ENCODE results near the gene UTY. TPM values are rescaled to one million over a fixed set of nuclear protein-coding genes. Genes with fewer than 3 reads are reported as not detected.
"Not testable (repeated sequence)": the region's sequence is repeated elsewhere in the genome, so short reads cannot be mapped to it uniquely, and the experiment has no call there.

UTY gene
- total RNA-seq, 2 experiments from 2014 or later = 12.7 to 16.1 TPM

GRCh38 chrY:13296176-13296890, 183.5 kb downstream of the UTY start:
- Mint-ChIP-seq H3K9me3 (peaks cover 1% of the 10 kb centered on the region), H3K36me3 (peaks cover 37% of the 10 kb centered on the region), H3K4me1 (no peaks in the 10 kb centered on the region), H3K27me3 (no peaks in the 10 kb centered on the region), H3K27ac (no peak overlapping the region), H3K4me3 (no peak overlapping the region)
- no peak for DNase-seq

DNA sequence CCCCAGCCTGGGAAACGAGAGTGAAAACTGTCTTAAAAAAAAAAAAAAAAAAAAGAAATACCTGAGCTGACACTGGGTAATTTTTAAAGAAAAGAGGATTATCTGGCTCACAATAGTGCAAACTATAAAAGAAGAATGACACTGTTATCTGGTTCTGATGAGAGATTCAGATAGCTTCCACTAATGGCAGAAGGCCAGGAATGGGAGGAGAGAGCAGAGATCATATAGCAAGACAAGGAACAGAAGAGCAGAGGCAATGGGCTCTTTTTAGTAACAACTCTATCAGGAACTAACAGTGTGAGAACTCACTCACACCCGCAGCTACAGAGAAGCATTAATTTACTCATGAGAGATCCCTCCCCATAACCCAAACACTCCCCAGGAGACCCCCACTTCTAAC, 184.8 kb downstream of the UTY start:
- H3K4me1 Mint-ChIP-seq = no peaks in the 10 kb centered on the region
- peaks cover 4% of the 10 kb centered on the region for H3K9me3 Mint-ChIP-seq
- H3K4me3 Mint-ChIP-seq = no peak overlapping the region
- no peak for DNase-seq
- H3K27ac Mint-ChIP-seq = no peak overlapping the region
- H3K27me3 Mint-ChIP-seq = no peaks in the 10 kb centered on the region
- H3K36me3 Mint-ChIP-seq = peaks cover 50% of the 10 kb centered on the region

- Mint-ChIP-seq H3K27ac (no peak overlapping the region), H3K4me1 (no peaks in the 10 kb centered on the region), H3K9me3 (peaks cover 9% of the 10 kb centered on the region), H3K27me3 (no peaks in the 10 kb centered on the region), H3K36me3 (peaks cover 60% of the 10 kb centered on the region), H3K4me3 (no peak overlapping the region)
- DNase-seq = no peak
These were observed 188.6 kb downstream of the UTY start for GRCh38 chrY:13291199-13291598.

GRCh38 chrY:13282151-13283054, 197.4 kb downstream of the UTY start:
- not testable (repeated sequence) for H3K4me1 Mint-ChIP-seq, H3K4me3 Mint-ChIP-seq, H3K9me3 Mint-ChIP-seq, DNase-seq, H3K27me3 Mint-ChIP-seq, H3K27ac Mint-ChIP-seq
- H3K36me3 Mint-ChIP-seq = peaks cover 40% of the 10 kb centered on the region

DNA sequence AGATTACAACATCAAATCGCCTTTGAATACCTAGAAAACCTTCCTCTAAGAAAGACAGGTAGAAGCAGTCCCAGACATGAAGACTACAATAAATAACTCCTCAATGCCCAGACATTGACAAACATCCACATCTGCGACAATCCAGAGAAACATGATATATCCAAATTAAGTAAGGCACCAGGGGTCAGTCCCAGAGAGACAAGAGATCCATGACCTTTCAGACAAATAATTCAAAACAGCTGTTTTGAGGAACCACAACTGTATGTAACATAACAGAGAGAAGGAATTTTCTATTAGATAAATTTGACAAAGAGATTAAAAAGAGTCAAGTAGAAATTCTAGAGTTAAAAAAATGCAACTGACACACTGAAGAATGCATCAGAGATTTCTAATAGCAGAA, 200.3 kb downstream of the UTY start:
- no peak overlapping the region for H3K27ac Mint-ChIP-seq
- no peak for DNase-seq
- peaks cover 36% of the 10 kb centered on the region for H3K36me3 Mint-ChIP-seq
- peaks cover 7% of the 10 kb centered on the region for H3K4me1 Mint-ChIP-seq
- no peaks in the 10 kb centered on the region for H3K27me3 Mint-ChIP-seq
- no peak overlapping the region for H3K4me3 Mint-ChIP-seq
- no peaks in the 10 kb centered on the region for H3K9me3 Mint-ChIP-seq

DNA sequence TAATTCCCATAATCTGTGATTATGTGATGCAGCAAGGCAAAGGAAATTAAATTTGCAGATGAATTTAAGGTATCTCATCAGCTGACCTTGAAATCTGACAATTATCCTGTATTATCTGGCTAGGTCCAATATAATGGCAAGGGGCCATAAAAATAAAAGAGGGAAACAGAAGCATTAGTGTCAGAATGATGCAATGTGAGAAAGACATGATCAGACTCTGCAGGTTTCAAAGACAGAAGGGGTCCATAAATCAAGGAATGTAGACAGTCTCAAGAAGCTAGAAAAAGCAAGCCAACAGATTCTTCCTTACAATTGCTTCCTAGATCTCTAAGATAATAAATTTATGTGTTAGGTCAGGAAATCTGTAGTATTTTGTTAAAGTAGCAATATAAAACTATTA, 208.1 kb downstream of the UTY start:
- H3K36me3 Mint-ChIP-seq = peaks cover 39% of the 10 kb centered on the region
- H3K4me1 Mint-ChIP-seq = peaks cover 3% of the 10 kb centered on the region
- no peaks in the 10 kb centered on the region for H3K27me3 Mint-ChIP-seq
- DNase-seq = no peak
- H3K4me3 Mint-ChIP-seq = no peak overlapping the region
- H3K9me3 Mint-ChIP-seq = peaks cover 8% of the 10 kb centered on the region
- H3K27ac Mint-ChIP-seq = no peak overlapping the region

DNA sequence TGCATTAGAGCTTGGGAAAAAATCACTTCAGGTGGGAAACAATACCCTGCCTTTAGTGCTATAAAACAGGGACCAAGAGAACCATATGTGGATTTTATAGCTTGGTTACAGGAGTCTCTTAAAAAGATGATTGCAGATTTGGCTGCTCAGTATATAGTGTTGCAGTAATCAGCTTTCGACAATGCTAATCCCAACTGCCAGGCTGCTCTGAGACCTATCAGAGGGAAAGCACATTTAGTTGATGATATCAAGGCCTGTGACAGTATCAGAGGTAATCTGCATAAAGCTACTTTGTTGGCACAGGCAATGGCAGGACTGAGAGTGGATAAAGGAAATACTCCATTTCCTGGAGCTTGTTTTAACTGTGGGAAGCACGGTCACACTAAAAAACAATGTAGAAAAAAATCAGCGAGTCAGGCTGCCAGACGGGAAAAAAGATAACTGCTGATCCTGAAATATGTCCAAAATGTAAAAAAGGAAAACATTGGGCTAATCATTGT, 225.8 kb downstream of the UTY start:
- H3K4me3 Mint-ChIP-seq, H3K27ac Mint-ChIP-seq, DNase-seq, H3K9me3 Mint-ChIP-seq, H3K27me3 Mint-ChIP-seq, H3K4me1 Mint-ChIP-seq: not testable (repeated sequence)
- H3K36me3 Mint-ChIP-seq = peaks cover 33% of the 10 kb centered on the region

GRCh38 chrY:13250421-13250820, 229.4 kb downstream of the UTY start:
- Mint-ChIP-seq H3K9me3 (no peaks in the 10 kb centered on the region), H3K36me3 (peaks cover 28% of the 10 kb centered on the region), H3K4me3 (no peak overlapping the region), H3K27ac (no peak overlapping the region), H3K27me3 (no peaks in the 10 kb centered on the region), H3K4me1 (no peaks in the 10 kb centered on the region)
- no peak for DNase-seq

- H3K36me3 Mint-ChIP-seq = peaks cover 55% of the 10 kb centered on the region
- no peaks in the 10 kb centered on the region for H3K4me1 Mint-ChIP-seq
- H3K27me3 Mint-ChIP-seq = no peaks in the 10 kb centered on the region
- no peak for DNase-seq
- no peak overlapping the region for H3K4me3 Mint-ChIP-seq
- peaks cover 6% of the 10 kb centered on the region for H3K9me3 Mint-ChIP-seq
- H3K27ac Mint-ChIP-seq = no peak overlapping the region
These were observed 236.1 kb downstream of the UTY start for GRCh38 chrY:13243716-13244115.

- Mint-ChIP-seq H3K36me3 (peaks cover 38% of the 10 kb centered on the region), H3K4me1 (no peaks in the 10 kb centered on the region)
These were observed 245.9 kb downstream of the UTY start for GRCh38 chrY:13233901-13234300.

DNA sequence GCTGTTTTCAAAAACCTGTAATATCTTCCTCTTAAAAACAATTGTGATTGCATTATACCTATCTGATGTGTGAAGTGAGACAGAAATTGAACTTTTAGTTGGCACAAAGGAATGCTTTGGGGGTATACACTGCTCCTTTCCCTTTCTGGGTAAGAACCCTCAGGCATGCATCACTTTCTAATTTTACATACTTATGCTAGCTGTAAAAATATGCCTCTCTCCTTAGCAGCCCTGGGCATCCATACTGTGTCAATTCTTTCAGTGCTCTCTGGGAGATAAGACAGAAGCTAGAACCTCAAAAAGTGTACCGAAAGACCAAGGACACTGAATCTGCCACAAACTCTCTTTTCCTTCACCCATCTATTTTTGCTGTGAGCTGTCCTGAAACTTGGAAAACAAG, 246.7 kb downstream of the UTY start:
- H3K4me1 Mint-ChIP-seq = no peaks in the 10 kb centered on the region
- peaks cover 30% of the 10 kb centered on the region for H3K36me3 Mint-ChIP-seq
- H3K27ac Mint-ChIP-seq = no peak overlapping the region
- peaks cover 15% of the 10 kb centered on the region for H3K9me3 Mint-ChIP-seq
- DNase-seq = no peak
- no peaks in the 10 kb centered on the region for H3K27me3 Mint-ChIP-seq
- no peak overlapping the region for H3K4me3 Mint-ChIP-seq

More at GRCh38 chrY:13233901-13234300, 245.9 kb downstream of the UTY start:
- H3K27ac Mint-ChIP-seq = no peak overlapping the region
- H3K9me3 Mint-ChIP-seq = peaks cover 15% of the 10 kb centered on the region
- no peak overlapping the region for H3K4me3 Mint-ChIP-seq
- H3K27me3 Mint-ChIP-seq = no peaks in the 10 kb centered on the region
- no peak for DNase-seq

DNA sequence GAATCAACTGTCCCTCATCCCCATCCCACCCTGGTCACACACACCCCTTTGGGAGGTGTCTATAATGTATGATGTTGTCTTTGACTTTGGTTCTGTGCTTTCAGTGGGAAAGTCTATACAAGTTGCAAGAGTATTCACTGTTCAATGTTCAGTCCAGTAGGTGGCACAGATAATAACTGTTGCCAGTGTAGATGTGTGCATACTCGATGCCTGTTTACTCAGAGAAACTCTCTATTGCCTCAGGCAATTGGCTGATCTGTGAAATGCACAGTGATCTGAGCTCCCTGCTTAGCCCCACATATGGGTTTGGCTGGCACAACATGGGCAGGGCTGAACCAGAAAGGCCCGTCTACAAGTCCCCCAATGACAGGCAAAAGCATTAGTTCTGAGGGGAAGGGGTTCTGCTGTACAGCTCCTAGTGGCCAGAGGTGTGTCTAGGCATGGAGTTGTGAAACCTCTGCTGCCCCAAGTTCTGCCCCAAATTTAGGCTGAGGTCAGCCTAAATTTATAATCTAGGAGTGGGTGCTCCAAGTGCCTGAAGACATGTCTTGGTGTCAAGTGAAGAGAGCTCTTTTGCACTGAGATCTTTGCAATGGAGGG, 252.4 kb downstream of the UTY start:
- H3K27ac Mint-ChIP-seq = no peak overlapping the region
- no peaks in the 10 kb centered on the region for H3K27me3 Mint-ChIP-seq
- no peak overlapping the region for H3K4me3 Mint-ChIP-seq
- no peaks in the 10 kb centered on the region for H3K4me1 Mint-ChIP-seq
- no peaks in the 10 kb centered on the region for H3K36me3 Mint-ChIP-seq
- peaks cover 5% of the 10 kb centered on the region for H3K9me3 Mint-ChIP-seq
- no peak for DNase-seq

- Mint-ChIP-seq H3K36me3 (no peaks in the 10 kb centered on the region), H3K4me3 (no peak overlapping the region), H3K27me3 (no peaks in the 10 kb centered on the region)
These were observed 268.7 kb downstream of the UTY start for GRCh38 chrY:13210961-13211646.

DNA sequence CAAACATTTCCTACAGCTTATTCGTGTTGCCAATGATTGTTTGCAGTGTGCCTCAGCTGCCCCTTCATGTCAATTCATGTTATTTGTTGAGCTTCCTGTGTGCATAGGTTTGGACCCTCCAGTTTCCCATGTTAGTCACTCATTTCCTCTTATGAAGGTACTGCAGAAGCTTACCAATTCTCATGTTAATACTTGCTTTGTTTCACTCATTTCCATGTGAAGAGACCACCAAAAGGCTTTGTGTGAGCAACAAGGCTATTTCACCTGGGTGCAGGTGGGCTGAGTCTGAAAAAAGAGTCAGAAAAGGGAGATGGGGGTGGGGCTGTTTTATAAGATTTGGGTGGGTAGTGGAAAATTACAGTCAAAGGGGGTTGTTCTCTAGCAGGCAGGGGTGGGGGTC, 274.6 kb downstream of the UTY start:
- Mint-ChIP-seq H3K4me3 (no peak overlapping the region), H3K27ac (no peak overlapping the region), H3K27me3 (no peaks in the 10 kb centered on the region), H3K4me1 (no peaks in the 10 kb centered on the region), H3K36me3 (no peaks in the 10 kb centered on the region), H3K9me3 (no peaks in the 10 kb centered on the region)
- no peak for DNase-seq

More at GRCh38 chrY:13210961-13211646, 268.7 kb downstream of the UTY start:
- Mint-ChIP-seq H3K4me1 (no peaks in the 10 kb centered on the region), H3K27ac (no peak overlapping the region), H3K9me3 (no peaks in the 10 kb centered on the region)
- no peak for DNase-seq
